Measurements from ENCODE around the gene PTH1R.

- no peak for TF ChIP-seq EZH2 (IDR thresholded peaks at IDR 0.05; ENCODE audit: borderline replicate concordance, low read length)
- no peak for TF ChIP-seq CTCF (conservative IDR thresholded peaks at IDR 0.05 in 1 of 2, IDR thresholded peaks at IDR 0.05 in 1 of 2; ENCODE audit: extremely low read depth in 1 of 2, insufficient read depth in 1 of 2, low read depth in 1 of 2, low read length in 2 of 2)
Measured at GRCh38 chr3:46944191-46944590, 66.7 kb downstream of the PTH1R start.

Measured in mammary epithelial cell (primary cell).